WERI-Rb-1 (cell line): ENCODE results near the gene FKBP7.

Experiments
- DNase-seq: peaks from one replicate; pipeline ENCODE4 v3.0.0-alpha.2; 2020
- H3K27ac ChIP-seq: fragments of 250-450 bp; sonication (Bioruptor Pico); 2 replicates; pipeline ENCODE4 v1.5.1; 2020; ENCODE audit warnings: mild to moderate bottlenecking, moderate library complexity
- H3K27me3 ChIP-seq: fragments of 250-450 bp; sonication (Bioruptor Pico); 2 replicates; pipeline ENCODE4 v1.5.1; 2021; ENCODE audit warnings: mild to moderate bottlenecking, low read depth, moderate library complexity; ENCODE audit not compliant: insufficient read depth, severe bottlenecking
- H3K36me3 ChIP-seq: fragments of 250-450 bp; sonication (Bioruptor Pico); 2 replicates; pipeline ENCODE4 v1.5.1; 2020; ENCODE audit warnings: mild to moderate bottlenecking, moderate library complexity
- H3K4me3 ChIP-seq: 2 replicates; pipeline ENCODE4 v1.5.1; 2011; ENCODE audit warnings: low read depth, mild to moderate bottlenecking, control low read depth, low read length
- H3K9me3 ChIP-seq: fragments of 250-450 bp; sonication (Bioruptor Pico); 2 replicates; pipeline ENCODE4 v1.5.1; 2021; ENCODE audit warnings: mild to moderate bottlenecking, moderate library complexity; ENCODE audit not compliant: severe bottlenecking
- TF ChIP-seq, protein P1 (sequence below): IDR thresholded peaks from 2 replicates; pipeline ENCODE4 v1.5.1; 2011; ENCODE audit warnings: low read depth, mild to moderate bottlenecking, control low read depth, inconsistent platforms, low read length

The FKBP7 gene

GRCh38 chr2:178422097-178422496, 56.3 kb downstream of the FKBP7 start:
- TF ChIP-seq, protein P1, sequence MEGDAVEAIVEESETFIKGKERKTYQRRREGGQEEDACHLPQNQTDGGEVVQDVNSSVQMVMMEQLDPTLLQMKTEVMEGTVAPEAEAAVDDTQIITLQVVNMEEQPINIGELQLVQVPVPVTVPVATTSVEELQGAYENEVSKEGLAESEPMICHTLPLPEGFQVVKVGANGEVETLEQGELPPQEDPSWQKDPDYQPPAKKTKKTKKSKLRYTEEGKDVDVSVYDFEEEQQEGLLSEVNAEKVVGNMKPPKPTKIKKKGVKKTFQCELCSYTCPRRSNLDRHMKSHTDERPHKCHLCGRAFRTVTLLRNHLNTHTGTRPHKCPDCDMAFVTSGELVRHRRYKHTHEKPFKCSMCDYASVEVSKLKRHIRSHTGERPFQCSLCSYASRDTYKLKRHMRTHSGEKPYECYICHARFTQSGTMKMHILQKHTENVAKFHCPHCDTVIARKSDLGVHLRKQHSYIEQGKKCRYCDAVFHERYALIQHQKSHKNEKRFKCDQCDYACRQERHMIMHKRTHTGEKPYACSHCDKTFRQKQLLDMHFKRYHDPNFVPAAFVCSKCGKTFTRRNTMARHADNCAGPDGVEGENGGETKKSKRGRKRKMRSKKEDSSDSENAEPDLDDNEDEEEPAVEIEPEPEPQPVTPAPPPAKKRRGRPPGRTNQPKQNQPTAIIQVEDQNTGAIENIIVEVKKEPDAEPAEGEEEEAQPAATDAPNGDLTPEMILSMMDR = no peak
- Histone ChIP-seq H3K27me3 (no peaks in the 10 kb centered on the region), H3K9me3 (no peaks in the 10 kb centered on the region), H3K27ac (no peak overlapping the region), H3K4me3 (no peak overlapping the region), H3K36me3 (peaks cover 4% of the 10 kb centered on the region)
- DNase-seq = no peak

DNA sequence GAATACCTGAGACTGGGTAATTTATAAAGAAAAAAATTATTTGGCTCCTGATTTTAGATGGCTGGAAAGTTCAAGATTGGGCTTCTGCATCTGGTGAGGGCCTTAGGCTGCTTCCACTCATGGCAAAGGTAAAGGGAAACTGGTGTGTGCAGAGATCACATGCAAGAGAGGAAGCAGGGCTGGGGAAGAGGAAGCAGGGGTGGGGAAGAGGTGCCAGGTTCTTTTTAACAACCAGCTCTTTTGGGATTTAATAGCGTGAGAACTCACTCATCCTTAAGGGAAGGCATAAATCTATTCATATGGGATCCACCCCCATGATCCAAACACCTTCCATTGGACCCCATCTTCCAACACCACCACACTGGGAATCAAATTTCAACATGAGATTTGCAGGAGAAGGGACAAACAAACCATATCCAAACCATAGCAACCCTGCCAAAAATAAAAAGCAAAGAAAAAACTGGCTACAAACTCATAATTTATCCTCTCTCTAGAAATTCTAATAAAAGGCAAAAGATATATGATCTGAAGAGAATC, 57.9 kb downstream of the FKBP7 start:
- no peaks in the 10 kb centered on the region for H3K27me3 ChIP-seq
- no peaks in the 10 kb centered on the region for H3K9me3 ChIP-seq
- H3K36me3 ChIP-seq = no peaks in the 10 kb centered on the region
- TF ChIP-seq, protein P1 = no peak
- no peak overlapping the region for H3K4me3 ChIP-seq
- no peak overlapping the region for H3K27ac ChIP-seq
- no peak for DNase-seq

DNA sequence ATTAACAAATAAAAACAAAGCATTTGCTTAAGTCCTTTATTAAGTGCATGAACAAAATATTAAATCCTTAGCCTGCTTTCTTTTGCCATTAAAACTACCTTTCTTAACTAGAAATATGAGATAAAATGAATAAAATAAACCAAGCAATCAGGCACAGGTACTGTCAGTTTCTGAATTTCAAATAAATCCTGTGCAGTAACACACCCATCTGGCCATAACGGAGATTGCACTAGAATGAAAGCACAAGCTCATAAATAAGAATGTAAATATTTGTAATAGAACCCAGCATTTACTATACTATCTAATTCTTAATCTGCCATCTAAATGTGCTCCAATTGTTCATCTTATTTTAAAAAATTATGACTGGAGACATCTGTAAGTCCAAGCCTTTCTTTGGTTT, 59.3 kb downstream of the FKBP7 start:
- Histone ChIP-seq H3K27me3 (no peaks in the 10 kb centered on the region), H3K27ac (no peak overlapping the region), H3K9me3 (no peaks in the 10 kb centered on the region), H3K36me3 (no peaks in the 10 kb centered on the region), H3K4me3 (no peak overlapping the region)
- TF ChIP-seq, protein P1 = peak; percentile 14; the same call in 1 of the 2 replicates
- DNase-seq = no peak

- no peak for DNase-seq
- Histone ChIP-seq H3K4me3 (no peak overlapping the region), H3K27ac (no peak overlapping the region), H3K36me3 (no peaks in the 10 kb centered on the region), H3K9me3 (no peaks in the 10 kb centered on the region), H3K27me3 (no peaks in the 10 kb centered on the region)
- TF ChIP-seq, protein P1 = no peak
Measured at GRCh38 chr2:178418426-178418825, 60.0 kb downstream of the FKBP7 start.

DNA sequence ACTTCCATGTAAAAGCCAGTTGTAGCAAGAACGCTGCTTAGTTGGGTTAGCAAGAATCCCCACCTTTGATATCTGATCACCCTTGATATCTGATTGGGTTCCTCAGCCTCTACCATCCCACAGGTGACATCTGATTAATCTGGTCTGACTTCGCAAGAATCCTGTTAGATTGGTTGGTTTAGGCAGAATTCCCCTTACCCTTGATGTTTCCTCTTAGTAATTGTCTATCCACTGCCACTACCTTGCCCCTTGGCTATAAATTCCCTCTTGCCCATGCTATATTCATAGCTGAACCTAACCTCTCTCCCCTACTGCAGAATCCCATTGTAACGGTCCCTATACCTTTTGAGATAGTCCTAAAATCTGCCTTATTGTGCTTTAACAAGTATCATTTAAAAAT, 60.5 kb downstream of the FKBP7 start:
- no peaks in the 10 kb centered on the region for H3K9me3 ChIP-seq
- H3K36me3 ChIP-seq = no peaks in the 10 kb centered on the region
- H3K27ac ChIP-seq = no peak overlapping the region
- DNase-seq = no peak
- TF ChIP-seq, protein P1 = no peak
- no peaks in the 10 kb centered on the region for H3K27me3 ChIP-seq
- H3K4me3 ChIP-seq = no peak overlapping the region

DNA sequence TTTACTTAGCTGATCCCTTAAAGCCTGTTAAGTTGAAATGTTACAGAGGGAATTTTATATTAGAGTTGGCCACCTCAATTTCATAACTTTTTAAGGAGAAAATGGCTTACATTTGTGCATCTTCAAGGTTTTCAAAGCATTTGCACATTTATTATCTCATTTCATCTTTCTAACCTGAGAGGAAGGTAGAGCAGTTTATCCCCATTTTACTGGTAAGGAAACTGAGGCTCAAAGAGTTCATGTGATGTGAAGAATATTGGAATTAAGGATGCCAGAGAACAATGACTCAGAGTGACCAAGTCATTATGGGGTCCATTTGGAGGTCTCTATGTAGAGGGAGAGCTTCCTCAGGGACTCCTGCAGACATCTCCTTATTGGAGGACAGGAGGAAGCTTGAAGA, 62.4 kb downstream of the FKBP7 start:
- TF ChIP-seq, protein P1 = no peak
- no peak for DNase-seq
- Histone ChIP-seq H3K27ac (no peak overlapping the region), H3K4me3 (no peak overlapping the region), H3K9me3 (no peaks in the 10 kb centered on the region), H3K36me3 (no peaks in the 10 kb centered on the region), H3K27me3 (no peaks in the 10 kb centered on the region)
